IgD-negative memory B cell (primary cell): ENCODE measurements around the gene EXOC4. TPM values are rescaled to one million over a fixed set of nuclear protein-coding genes. Genes with fewer than 3 reads are reported as not detected.

ENCODE experiments used
- H3K27ac Mint-ChIP-seq, 3 donors: one replicate each; pipeline ENCODE4 v1.8.0; 2020 to 2022; ENCODE audit warnings: mild to moderate bottlenecking in 3 of 3, mixed read lengths in 3 of 3, moderate library complexity in 1 of 3
- H3K27me3 Mint-ChIP-seq: one replicate; pipeline ENCODE4 v1.8.0; 2021; ENCODE audit warnings: mixed read lengths
- H3K36me3 Mint-ChIP-seq: one replicate; pipeline ENCODE4 v1.8.0; 2020; ENCODE audit warnings: mild to moderate bottlenecking, mixed read lengths
- H3K4me1 Mint-ChIP-seq, 3 donors: one replicate each; pipeline ENCODE4 v1.8.0; 2020 to 2022; ENCODE audit warnings: mixed read lengths in 3 of 3, mild to moderate bottlenecking in 1 of 3
- H3K4me3 Mint-ChIP-seq, 4 donors: one replicate each; pipeline ENCODE4 v1.8.0; 2020 to 2022; ENCODE audit warnings: mild to moderate bottlenecking in 4 of 4, mixed read lengths in 4 of 4, moderate library complexity in 3 of 4
- H3K9me3 Mint-ChIP-seq, 3 donors: one replicate each; pipeline ENCODE4 v1.8.0; 2020 to 2021; ENCODE audit warnings: mixed read lengths in 3 of 3, mild to moderate bottlenecking in 1 of 3
- polyA plus RNA-seq: library from polyadenylated mRNA; unstranded; fragments of 300-500 nt; fragmentation: Illumina TruSeq; gene quantifications from one replicate; pipeline ENCODE4 v1.2.3, GENCODE V29; 2021

EXOC4 gene
- polyA plus RNA-seq, 1 donor from 2014 or later: 34.5 TPM

DNA sequence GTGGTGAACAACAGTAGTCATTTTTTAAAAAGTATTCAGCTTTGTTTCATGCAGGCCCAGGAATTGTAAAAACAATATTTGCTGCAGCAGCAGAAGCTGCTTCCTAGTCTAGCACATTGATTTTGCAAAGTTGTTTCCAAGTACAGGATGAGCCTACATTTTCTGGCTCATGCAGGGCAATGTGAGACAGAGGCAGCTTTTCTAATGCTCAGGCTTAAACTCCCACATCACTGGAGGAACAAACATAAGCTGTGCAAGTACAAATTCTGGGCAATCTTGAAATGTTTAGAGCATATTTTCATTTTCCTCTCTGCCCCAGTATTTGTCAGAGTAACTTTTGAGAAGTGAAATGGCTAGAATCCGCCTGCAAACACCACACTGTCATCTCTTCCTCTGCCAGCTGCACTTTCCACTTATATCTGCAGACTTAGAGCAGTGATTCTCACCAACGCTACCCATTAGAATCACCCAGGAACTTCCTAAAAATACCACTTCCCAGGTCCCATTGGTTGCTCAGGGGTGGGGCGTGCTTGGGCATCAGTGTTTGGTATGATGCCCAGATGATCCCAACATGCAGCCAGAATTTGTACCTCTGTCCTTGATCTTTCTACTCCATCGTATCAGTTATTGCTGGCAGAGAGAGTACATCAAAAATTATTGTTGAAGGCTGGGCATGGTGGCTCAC, 570.1 kb downstream of the EXOC4 start:
- Mint-ChIP-seq H3K9me3 (no peaks in the 10 kb centered on the region), H3K27ac (no peak overlapping the region), H3K36me3 (peaks cover 30% of the 10 kb centered on the region), H3K27me3 (no peaks in the 10 kb centered on the region), H3K4me3 (peak overlapping the region in 1 of 4 donors; percentile 4), H3K4me1 (no peaks in the 10 kb centered on the region)

DNA sequence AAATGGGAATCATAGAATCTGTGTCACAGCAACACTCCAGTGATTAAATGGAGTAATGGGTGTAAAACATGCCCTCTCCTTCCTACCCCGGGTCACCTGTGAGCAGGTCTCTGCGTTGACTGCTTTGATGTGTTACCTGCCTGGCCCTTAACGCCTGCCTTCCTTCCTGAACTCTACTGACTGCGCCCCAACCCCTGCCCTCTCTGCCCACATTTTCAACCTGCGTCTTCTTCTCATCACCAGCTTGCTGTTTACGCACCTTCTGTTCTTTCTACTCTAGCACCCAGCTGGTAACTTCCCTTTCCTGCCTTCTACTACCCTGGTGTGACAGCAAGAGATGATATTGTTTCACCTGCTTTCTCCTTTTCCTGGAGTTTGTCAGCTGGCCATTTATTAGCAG, 571.3 kb downstream of the EXOC4 start:
- Mint-ChIP-seq H3K36me3 (peaks cover 23% of the 10 kb centered on the region), H3K4me1 (no peaks in the 10 kb centered on the region)

DNA sequence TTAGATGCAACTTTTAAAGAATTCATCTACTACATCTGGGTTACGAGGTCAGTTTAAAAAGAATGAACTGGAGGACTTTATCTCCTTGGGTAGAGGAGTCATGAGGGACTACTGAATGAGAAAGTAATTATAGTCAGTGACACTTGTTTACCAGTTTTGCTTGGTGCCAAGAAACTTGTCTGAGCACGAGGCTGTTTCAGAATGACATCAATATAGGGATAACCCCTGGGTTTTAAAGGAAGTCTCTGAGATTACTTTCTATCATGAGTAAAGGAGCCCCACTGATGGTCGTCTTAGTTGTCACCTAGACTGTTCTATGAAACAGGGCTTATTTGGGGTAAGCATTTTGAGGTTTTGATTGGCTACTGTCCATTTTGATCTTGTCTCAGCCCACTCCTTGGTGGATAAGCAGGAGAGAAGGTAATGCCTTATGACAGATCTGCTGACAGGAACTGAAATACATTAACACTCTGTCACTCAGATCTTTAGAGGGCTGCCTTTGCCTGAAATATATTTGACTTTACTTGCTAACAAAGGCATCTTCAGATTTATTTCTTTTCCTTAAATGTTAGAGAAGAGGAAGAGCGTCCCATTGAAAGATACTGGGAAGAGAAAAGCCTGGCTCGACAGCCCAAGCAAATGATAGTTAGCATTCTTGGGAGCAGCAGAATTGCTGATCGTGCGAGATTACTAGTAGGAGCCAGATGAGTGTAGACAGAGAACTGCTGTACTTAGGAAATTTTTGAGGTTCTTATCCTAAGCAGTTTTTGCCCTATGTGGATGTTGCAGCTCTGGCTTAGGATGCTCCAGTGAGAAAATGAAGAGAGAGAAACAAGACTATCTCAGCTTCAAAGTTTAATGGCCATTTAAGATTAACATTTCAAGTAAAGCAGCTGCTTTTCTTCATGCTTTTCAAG, 575.1 kb downstream of the EXOC4 start:
- Mint-ChIP-seq H3K27me3 (no peaks in the 10 kb centered on the region), H3K4me3 (no peak overlapping the region), H3K36me3 (peaks cover 30% of the 10 kb centered on the region), H3K4me1 (no peaks in the 10 kb centered on the region), H3K27ac (no peak overlapping the region), H3K9me3 (peaks cover 0 to 12% (median 2%) of the 10 kb centered on the region in 3 donors)

More for the DNA sequence above, 571.3 kb downstream of the EXOC4 start:
- no peak overlapping the region for H3K4me3 Mint-ChIP-seq
- H3K27me3 Mint-ChIP-seq: no peaks in the 10 kb centered on the region
- no peaks in the 10 kb centered on the region for H3K9me3 Mint-ChIP-seq
- H3K27ac Mint-ChIP-seq: peak overlapping the region in 1 of 3 donors; percentile 38

- H3K4me1 Mint-ChIP-seq: no peaks in the 10 kb centered on the region
- H3K36me3 Mint-ChIP-seq: peaks cover 26% of the 10 kb centered on the region
- peaks cover 0 to 12% (median 2%) of the 10 kb centered on the region in 3 donors for H3K9me3 Mint-ChIP-seq
- no peaks in the 10 kb centered on the region for H3K27me3 Mint-ChIP-seq
- H3K4me3 Mint-ChIP-seq: no peak overlapping the region
- H3K27ac Mint-ChIP-seq: no peak overlapping the region
Observed at GRCh38 chr7:133828906-133829305, 576.0 kb downstream of the EXOC4 start.

- H3K4me1 Mint-ChIP-seq: no peaks in the 10 kb centered on the region
- H3K9me3 Mint-ChIP-seq: peaks cover 0 to 12% (median 2%) of the 10 kb centered on the region in 3 donors
- H3K27ac Mint-ChIP-seq: no peak overlapping the region
- no peak overlapping the region for H3K4me3 Mint-ChIP-seq
- no peaks in the 10 kb centered on the region for H3K27me3 Mint-ChIP-seq
- peaks cover 24% of the 10 kb centered on the region for H3K36me3 Mint-ChIP-seq
Observed at GRCh38 chr7:133829336-133829897, 576.5 kb downstream of the EXOC4 start.

DNA sequence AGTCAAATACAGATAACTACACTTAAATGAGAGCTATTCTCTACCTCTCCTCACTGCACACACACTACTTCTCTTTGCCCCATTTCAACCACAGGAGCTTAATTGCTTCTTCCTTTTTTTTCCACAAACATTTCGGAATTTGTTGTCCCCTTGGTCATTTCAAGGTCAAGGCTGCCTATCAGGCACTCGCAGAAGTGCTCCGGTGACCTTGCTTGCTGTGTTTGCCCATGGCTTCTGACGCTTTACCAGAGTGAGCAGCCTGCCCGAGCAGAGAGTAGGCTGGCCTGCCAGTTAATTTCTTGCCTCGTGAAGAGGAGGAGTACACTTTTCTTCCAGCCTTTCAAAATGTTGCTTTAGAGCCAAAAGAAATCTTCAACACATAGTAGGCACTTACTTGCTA, 577.2 kb downstream of the EXOC4 start:
- H3K4me1 Mint-ChIP-seq: no peaks in the 10 kb centered on the region
- no peak overlapping the region for H3K27ac Mint-ChIP-seq
- H3K36me3 Mint-ChIP-seq: peaks cover 22% of the 10 kb centered on the region
- H3K27me3 Mint-ChIP-seq: no peaks in the 10 kb centered on the region
- no peak overlapping the region for H3K4me3 Mint-ChIP-seq
- H3K9me3 Mint-ChIP-seq: peaks cover 0 to 12% (median 2%) of the 10 kb centered on the region in 3 donors

GRCh38 chr7:133836666-133837065, 583.8 kb downstream of the EXOC4 start:
- Mint-ChIP-seq H3K9me3 (peaks cover 0 to 9% (median 3%) of the 10 kb centered on the region in 3 donors), H3K4me3 (no peak overlapping the region)

DNA sequence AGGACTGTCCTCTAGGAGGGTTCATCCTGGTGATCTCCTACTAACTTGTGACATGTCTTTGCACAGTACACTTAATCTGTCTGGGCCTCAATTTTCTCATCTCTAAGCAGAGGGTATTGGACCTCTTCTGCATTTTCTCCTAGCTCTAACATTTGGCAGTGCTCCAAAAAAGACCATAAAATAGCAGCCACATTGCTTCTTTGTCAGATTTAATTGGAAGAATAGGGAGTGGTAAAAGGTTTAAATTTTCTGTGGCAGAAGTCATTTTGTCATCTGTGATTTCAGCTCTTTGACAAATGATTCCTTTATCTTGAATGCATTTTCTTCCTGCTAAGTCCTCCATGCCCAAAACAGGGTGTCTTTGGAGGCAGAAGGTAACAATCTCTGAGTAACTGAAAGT, 584.3 kb downstream of the EXOC4 start:
- peaks cover 15% of the 10 kb centered on the region for H3K36me3 Mint-ChIP-seq
- H3K27me3 Mint-ChIP-seq: no peaks in the 10 kb centered on the region
- no peak overlapping the region for H3K27ac Mint-ChIP-seq
- peaks cover 0 to 4% (median 0%) of the 10 kb centered on the region in 3 donors for H3K4me1 Mint-ChIP-seq
- peaks cover 0 to 3% (median 3%) of the 10 kb centered on the region in 3 donors for H3K9me3 Mint-ChIP-seq
- no peak overlapping the region for H3K4me3 Mint-ChIP-seq

More at GRCh38 chr7:133836666-133837065, 583.8 kb downstream of the EXOC4 start:
- no peaks in the 10 kb centered on the region for H3K27me3 Mint-ChIP-seq
- peaks cover 15% of the 10 kb centered on the region for H3K36me3 Mint-ChIP-seq
- H3K4me1 Mint-ChIP-seq: peaks cover 0 to 4% (median 0%) of the 10 kb centered on the region in 3 donors
- no peak overlapping the region for H3K27ac Mint-ChIP-seq

DNA sequence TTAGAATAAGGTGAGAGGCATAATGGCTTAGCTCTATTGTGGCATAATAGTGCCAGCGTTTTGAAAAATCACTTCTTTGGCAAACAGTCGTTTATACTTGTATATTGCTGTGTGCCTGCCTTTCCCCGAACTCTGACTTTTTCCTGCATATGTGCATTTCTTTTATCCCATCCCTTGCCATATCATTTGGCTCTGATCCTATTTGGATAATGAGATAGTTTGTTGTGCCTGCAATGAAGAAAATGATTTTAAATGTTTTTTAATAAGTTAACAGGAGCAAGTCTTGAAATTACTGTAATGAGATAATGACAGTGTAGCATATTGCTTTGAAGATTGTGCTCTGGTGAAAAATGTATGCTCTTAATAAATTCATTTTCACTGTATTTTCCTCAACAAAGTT, 586.2 kb downstream of the EXOC4 start:
- Mint-ChIP-seq H3K4me3 (no peak overlapping the region), H3K4me1 (peaks cover 0 to 4% (median 2%) of the 10 kb centered on the region in 3 donors), H3K9me3 (peaks cover 0 to 3% (median 0%) of the 10 kb centered on the region in 3 donors), H3K36me3 (peaks cover 12% of the 10 kb centered on the region), H3K27me3 (no peaks in the 10 kb centered on the region), H3K27ac (no peak overlapping the region)

DNA sequence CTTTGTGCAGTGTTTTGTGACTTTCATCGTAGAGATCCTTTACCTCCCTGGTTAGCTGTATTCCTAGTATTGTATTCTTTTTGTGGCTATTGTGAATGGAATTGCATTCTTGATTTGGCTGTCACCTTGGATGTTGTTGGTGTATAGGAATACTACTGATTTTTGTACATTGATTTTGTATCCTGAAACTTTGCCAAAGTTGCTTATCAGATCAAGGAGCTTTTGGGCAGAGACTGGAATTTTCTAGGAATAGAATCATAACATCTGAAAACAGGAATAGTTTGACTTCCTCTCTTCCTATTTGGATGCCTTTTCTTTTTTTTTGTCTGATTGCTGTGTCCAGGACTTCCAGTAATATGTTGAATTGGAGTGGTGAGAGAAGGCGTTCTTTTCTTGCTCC, 590.5 kb downstream of the EXOC4 start:
- no peak overlapping the region for H3K4me3 Mint-ChIP-seq
- no peaks in the 10 kb centered on the region for H3K27me3 Mint-ChIP-seq
- H3K9me3 Mint-ChIP-seq: peaks cover 0 to 3% (median 0%) of the 10 kb centered on the region in 3 donors
- H3K36me3 Mint-ChIP-seq: peaks cover 13% of the 10 kb centered on the region
- peaks cover 0 to 7% (median 7%) of the 10 kb centered on the region in 3 donors for H3K4me1 Mint-ChIP-seq
- H3K27ac Mint-ChIP-seq: no peak overlapping the region

DNA sequence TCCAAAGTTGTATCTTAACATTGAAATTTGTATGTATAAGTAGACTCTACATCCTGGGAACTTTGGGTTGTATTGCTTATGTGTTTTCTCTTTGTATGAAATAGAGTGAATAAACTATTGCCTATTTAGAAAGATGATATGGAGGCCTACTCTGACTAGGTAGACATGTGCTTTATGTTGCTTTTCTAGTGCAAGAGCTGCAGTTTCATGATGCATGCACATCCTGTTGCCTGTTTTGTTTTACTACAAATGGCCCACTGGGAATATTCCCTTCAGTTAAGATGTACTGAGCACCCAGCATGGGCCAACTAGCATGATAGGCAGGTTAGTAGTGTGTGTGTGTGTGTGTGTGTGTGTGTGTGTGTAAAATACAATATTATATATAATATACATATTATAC, 592.1 kb downstream of the EXOC4 start:
- H3K9me3 Mint-ChIP-seq: peaks cover 0 to 3% (median 0%) of the 10 kb centered on the region in 3 donors
- no peak overlapping the region for H3K4me3 Mint-ChIP-seq
- H3K27ac Mint-ChIP-seq: no peak overlapping the region
- peaks cover 13% of the 10 kb centered on the region for H3K36me3 Mint-ChIP-seq
- H3K27me3 Mint-ChIP-seq: no peaks in the 10 kb centered on the region
- H3K4me1 Mint-ChIP-seq: peaks cover 0 to 7% (median 6%) of the 10 kb centered on the region in 3 donors

- Mint-ChIP-seq H3K27ac (no peak overlapping the region), H3K27me3 (no peaks in the 10 kb centered on the region), H3K4me1 (peaks cover 2 to 8% (median 3%) of the 10 kb centered on the region in 3 donors), H3K36me3 (peaks cover 11% of the 10 kb centered on the region), H3K9me3 (no peaks in the 10 kb centered on the region), H3K4me3 (no peak overlapping the region)
Observed at GRCh38 chr7:133846203-133846945, 593.5 kb downstream of the EXOC4 start.

DNA sequence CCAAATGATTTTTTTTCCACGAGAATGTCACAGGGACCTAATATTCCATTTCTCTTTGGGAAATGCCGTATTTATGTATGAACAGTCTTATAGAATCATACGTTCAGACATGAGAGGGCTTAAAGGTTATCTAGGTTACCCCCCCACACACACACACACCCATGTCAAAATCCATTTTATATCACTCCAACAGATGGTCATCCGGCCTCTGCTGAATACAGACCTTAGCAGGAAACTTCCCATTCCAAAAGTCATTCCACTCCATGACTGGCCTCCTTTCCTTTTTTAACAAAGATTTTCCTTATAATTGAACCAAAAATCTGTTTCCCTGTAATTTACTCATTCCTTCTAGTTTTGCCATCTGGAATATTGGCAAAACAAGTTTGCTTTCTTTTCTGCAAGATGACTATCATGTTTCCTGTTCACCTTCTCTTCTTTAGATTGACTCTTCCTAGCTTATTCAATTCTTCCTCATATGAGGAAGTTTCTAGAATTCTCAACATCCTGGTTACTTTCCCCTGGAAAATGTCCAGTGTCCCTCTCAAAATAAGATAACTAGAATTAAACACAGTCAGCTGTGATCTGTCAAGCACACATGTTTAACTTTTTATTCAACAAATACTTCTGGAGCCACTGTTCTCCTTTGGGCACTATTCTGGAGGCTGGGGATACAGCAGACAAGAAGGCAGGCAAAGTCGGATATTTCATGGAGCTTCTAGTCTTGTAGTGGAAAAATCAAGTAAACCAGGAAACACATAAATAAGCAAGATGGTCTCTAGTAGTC, 597.8 kb downstream of the EXOC4 start:
- Mint-ChIP-seq H3K4me1 (peaks cover 3 to 16% (median 14%) of the 10 kb centered on the region in 3 donors), H3K9me3 (no peaks in the 10 kb centered on the region), H3K27ac (no peak overlapping the region), H3K36me3 (peaks cover 5% of the 10 kb centered on the region), H3K27me3 (no peaks in the 10 kb centered on the region), H3K4me3 (no peak overlapping the region)

- Mint-ChIP-seq H3K36me3 (peaks cover 5% of the 10 kb centered on the region), H3K4me1 (peaks cover 3 to 16% (median 14%) of the 10 kb centered on the region in 3 donors), H3K4me3 (peak overlapping the region in 1 of 4 donors; percentile 19), H3K27ac (peak overlapping the region in 1 of 3 donors; percentile 27), H3K27me3 (no peaks in the 10 kb centered on the region), H3K9me3 (no peaks in the 10 kb centered on the region)
Observed at GRCh38 chr7:133851411-133851810, 598.5 kb downstream of the EXOC4 start.
